ENCODE results near the gene SMARCD1.

DNA sequence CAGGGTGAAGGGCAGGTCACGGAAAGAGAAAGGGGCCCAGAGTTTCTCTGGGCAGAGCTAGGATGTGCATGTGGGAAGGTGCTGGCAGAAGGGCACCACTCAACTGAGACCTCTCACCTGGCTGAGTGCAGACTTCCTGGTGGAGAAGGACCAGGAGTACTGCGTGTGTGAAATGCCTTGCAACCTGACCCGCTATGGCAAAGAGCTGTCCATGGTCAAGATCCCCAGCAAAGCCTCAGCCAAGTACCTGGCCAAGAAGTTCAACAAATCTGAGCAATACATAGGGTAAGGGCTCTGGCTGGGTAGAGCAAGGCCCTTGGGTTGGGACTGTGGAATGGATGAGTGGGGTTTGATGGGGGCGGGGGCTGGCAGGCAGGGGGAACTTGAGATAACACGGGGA lies 5.4 kb upstream of the SMARCD1 start:
- TF ChIP-seq EP300 (IDR thresholded peaks at IDR 0.05): no peak
- TF ChIP-seq, protein P1, sequence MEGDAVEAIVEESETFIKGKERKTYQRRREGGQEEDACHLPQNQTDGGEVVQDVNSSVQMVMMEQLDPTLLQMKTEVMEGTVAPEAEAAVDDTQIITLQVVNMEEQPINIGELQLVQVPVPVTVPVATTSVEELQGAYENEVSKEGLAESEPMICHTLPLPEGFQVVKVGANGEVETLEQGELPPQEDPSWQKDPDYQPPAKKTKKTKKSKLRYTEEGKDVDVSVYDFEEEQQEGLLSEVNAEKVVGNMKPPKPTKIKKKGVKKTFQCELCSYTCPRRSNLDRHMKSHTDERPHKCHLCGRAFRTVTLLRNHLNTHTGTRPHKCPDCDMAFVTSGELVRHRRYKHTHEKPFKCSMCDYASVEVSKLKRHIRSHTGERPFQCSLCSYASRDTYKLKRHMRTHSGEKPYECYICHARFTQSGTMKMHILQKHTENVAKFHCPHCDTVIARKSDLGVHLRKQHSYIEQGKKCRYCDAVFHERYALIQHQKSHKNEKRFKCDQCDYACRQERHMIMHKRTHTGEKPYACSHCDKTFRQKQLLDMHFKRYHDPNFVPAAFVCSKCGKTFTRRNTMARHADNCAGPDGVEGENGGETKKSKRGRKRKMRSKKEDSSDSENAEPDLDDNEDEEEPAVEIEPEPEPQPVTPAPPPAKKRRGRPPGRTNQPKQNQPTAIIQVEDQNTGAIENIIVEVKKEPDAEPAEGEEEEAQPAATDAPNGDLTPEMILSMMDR (IDR thresholded peaks at IDR 0.05): no peak
